K562 (cell line): Measurements from ENCODE around the gene SNRNP70. TPM values are rescaled to one million over a fixed set of nuclear protein-coding genes. Genes with fewer than 3 reads are reported as not detected.

Source experiments
- ELF2 ChIP-seq: fragments of 250-450 bp; sonication (Bioruptor Pico); IDR thresholded peaks from 2 replicates; pipeline ENCODE4 v1.5.0; 2021; ENCODE audit warnings: mild to moderate bottlenecking
- FOXK2 ChIP-seq, 2 experiments: fragments of 450-650 bp; IDR thresholded peaks in 1 of 2; conservative IDR thresholded peaks in 1 of 2; 2 replicates each; pipeline ENCODE4 v1.6.1; 2016; ENCODE audit warnings: low read depth in 2 of 2, mild to moderate bottlenecking in 1 of 2
- FOXP4 ChIP-seq: sonication (generic); formaldehyde crosslinking; IDR thresholded peaks from 2 replicates; pipeline ENCODE4 v1.8.0; 2022; ENCODE audit warnings: mild to moderate bottlenecking, missing genetic modification reagents, borderline replicate concordance
- RBBP5 ChIP-seq: fragments of 200-600 bp; sonication (generic); IDR thresholded peaks from 2 replicates; pipeline ENCODE4 v1.6.1; 2012; ENCODE audit warnings: borderline replicate concordance, mild to moderate bottlenecking, low read length, control low read depth, inconsistent platforms; ENCODE audit not compliant: insufficient read depth, poor library complexity, severe bottlenecking
- SP1 ChIP-seq: sonication (generic); formaldehyde crosslinking; IDR thresholded peaks from 2 replicates; pipeline ENCODE4 v1.8.1; 2022; ENCODE audit warnings: mild to moderate bottlenecking, missing genetic modification reagents
- STAG1 ChIP-seq: sonication (generic); formaldehyde crosslinking; IDR thresholded peaks from 2 replicates; pipeline ENCODE4 v1.5.0; 2020; ENCODE audit warnings: missing genetic modification reagents, borderline replicate concordance
- ZNF140 ChIP-seq: fragments of 250-450 bp; sonication (Bioruptor Pico); IDR thresholded peaks from 2 replicates; pipeline ENCODE4 v1.8.0; 2021; ENCODE audit warnings: moderate library complexity, mild to moderate bottlenecking, inconsistent platforms
- ZNF274 ChIP-seq: IDR thresholded peaks from 2 replicates; pipeline ENCODE4 v1.6.1; 2011; ENCODE audit warnings: low read depth, mild to moderate bottlenecking, low read length, moderate library complexity, borderline replicate concordance
- ZNF398 ChIP-seq: fragments of 250-450 bp; sonication (Bioruptor Pico); IDR thresholded peaks from 2 replicates; pipeline ENCODE4 v1.8.0; 2021; ENCODE audit warnings: moderate library complexity, mild to moderate bottlenecking, inconsistent platforms
- polyA plus RNA-seq, 8 experiments: library from polyadenylated mRNA; depleted of rRNA in 4 of 8; stranded (reverse) in 5 of 8; unstranded in 3 of 8; fragments of >200 nt; fragmentation: Nextera tagmentation in 2 of 8; fragmentation: Illumina TruSeq in 1 of 8; extraction: Ambion mirVana in 2 of 8; extraction: Trizol in 1 of 8; gene quantifications; 2 replicates each; pipeline versions ENCODE4 v1.2.1 to v1.2.3, GENCODE V29; 2011 to 2014; ENCODE audit warnings: inconsistent platforms in 1 of 8, missing spikeins in 1 of 8
- total RNA-seq, 7 experiments: library from RNA; depleted of rRNA in 6 of 7; stranded (reverse); fragments of >200 nt in 6 of 7; fragmentation: Illumina TruSeq in 2 of 7; extraction: Trizol in 2 of 7; gene quantifications; 2 replicates each; pipeline versions ENCODE4 v1.2.1 to v1.2.3, GENCODE V29; 2011 to 2021; ENCODE audit warnings: low replicate concordance in 1 of 7
- TF ChIP-seq, protein P1 (sequence below), 2 experiments: fragments of 450-650 bp in 1 of 2; sonication (generic) in 1 of 2; formaldehyde crosslinking in 1 of 2; IDR thresholded peaks; 2 replicates each; pipeline versions ENCODE4 v1.7.1 to v1.9.0; 2016 to 2022; ENCODE audit warnings: inconsistent platforms in 1 of 2, mild to moderate bottlenecking in 1 of 2, missing genetic modification reagents in 1 of 2
- TF ChIP-seq, protein P2 (sequence below): sonication (generic); formaldehyde crosslinking; IDR thresholded peaks from 2 replicates; pipeline ENCODE4 v1.8.1; 2023; ENCODE audit warnings: mild to moderate bottlenecking, missing genetic modification reagents

Gene SNRNP70
- total and polyA plus RNA-seq, 9 of the 15 experiments (the other 6 are each of a cell fraction or from before 2014, with no cell fraction given): 2.8 to 496 (median 136) TPM

DNA sequence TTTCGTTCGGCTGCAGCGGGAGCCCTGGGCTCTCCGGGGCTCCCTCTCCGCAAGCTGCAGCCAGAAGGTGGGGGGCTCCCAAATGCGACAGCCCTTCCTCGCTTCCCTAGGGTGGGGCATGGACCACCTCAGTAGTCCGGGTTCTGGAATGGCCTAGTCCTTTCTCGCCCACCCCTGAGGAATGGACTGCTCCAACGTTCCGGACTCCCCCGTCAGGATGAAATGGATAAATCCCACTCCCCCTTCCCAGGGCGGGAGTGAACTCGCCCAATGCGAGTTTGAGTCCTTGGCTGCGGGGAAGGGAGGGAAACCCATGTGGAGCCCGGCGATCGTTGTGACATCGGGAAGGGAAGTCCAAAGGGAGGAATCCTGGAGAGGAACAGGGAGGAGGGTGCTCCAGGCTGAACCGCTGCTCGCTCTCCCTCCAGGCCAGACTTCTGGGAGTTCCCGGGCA is 64.4 kb downstream of the SNRNP70 start (continued):
- TF ChIP-seq ZNF140: no peak
- TF ChIP-seq FOXK2 (conservative IDR thresholded peaks at IDR 0.05 in 1 of 2, IDR thresholded peaks at IDR 0.05 in 1 of 2; ENCODE audit: low read depth in 2 of 2): peak in 1 of 2 experiments; percentile 99; a peak in 2 of 4 replicates
- peak; percentile 45 for TF ChIP-seq RBBP5
- TF ChIP-seq SP1: no peak
- TF ChIP-seq, protein P1, sequence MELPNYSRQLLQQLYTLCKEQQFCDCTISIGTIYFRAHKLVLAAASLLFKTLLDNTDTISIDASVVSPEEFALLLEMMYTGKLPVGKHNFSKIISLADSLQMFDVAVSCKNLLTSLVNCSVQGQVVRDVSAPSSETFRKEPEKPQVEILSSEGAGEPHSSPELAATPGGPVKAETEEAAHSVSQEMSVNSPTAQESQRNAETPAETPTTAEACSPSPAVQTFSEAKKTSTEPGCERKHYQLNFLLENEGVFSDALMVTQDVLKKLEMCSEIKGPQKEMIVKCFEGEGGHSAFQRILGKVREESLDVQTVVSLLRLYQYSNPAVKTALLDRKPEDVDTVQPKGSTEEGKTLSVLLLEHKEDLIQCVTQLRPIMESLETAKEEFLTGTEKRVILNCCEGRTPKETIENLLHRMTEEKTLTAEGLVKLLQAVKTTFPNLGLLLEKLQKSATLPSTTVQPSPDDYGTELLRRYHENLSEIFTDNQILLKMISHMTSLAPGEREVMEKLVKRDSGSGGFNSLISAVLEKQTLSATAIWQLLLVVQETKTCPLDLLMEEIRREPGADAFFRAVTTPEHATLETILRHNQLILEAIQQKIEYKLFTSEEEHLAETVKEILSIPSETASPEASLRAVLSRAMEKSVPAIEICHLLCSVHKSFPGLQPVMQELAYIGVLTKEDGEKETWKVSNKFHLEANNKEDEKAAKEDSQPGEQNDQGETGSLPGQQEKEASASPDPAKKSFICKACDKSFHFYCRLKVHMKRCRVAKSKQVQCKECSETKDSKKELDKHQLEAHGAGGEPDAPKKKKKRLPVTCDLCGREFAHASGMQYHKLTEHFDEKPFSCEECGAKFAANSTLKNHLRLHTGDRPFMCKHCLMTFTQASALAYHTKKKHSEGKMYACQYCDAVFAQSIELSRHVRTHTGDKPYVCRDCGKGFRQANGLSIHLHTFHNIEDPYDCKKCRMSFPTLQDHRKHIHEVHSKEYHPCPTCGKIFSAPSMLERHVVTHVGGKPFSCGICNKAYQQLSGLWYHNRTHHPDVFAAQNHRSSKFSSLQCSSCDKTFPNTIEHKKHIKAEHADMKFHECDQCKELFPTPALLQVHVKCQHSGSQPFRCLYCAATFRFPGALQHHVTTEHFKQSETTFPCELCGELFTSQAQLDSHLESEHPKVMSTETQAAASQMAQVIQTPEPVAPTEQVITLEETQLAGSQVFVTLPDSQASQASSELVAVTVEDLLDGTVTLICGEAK (IDR thresholded peaks at IDR 0.05): peak; percentile 41; the same call in 1 of the 2 replicates
- TF ChIP-seq, protein P1 (CRISPR knock-in tag; IDR thresholded peaks at IDR 0.05): no peak
- no peak for TF ChIP-seq ZNF398 (CRISPR knock-in tag)
- TF ChIP-seq, protein P2, sequence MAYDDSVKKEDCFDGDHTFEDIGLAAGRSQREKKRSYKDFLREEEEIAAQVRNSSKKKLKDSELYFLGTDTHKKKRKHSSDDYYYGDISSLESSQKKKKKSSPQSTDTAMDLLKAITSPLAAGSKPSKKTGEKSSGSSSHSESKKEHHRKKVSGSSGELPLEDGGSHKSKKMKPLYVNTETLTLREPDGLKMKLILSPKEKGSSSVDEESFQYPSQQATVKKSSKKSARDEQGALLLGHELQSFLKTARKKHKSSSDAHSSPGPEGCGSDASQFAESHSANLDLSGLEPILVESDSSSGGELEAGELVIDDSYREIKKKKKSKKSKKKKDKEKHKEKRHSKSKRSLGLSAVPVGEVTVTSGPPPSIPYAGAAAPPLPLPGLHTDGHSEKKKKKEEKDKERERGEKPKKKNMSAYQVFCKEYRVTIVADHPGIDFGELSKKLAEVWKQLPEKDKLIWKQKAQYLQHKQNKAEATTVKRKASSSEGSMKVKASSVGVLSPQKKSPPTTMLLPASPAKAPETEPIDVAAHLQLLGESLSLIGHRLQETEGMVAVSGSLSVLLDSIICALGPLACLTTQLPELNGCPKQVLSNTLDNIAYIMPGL (CRISPR knock-in tag): 0 out of 2 replicates have a peak, but pooled peaks have one; percentile 4
- TF ChIP-seq ZNF274: no peak
- no peak for TF ChIP-seq STAG1 (CRISPR knock-in tag)
- TF ChIP-seq ELF2 (CRISPR knock-in tag): no peak
- no peak for TF ChIP-seq FOXP4 (CRISPR knock-in tag)
